Gastroesophageal sphincter (tissue), 3 donors: Measurements from ENCODE around the gene SLC26A4.

Experiments used
- EP300 ChIP-seq: sonication (generic); formaldehyde crosslinking; IDR thresholded peaks from one replicate; pipeline ENCODE4 v1.6.1; 2017; ENCODE audit warnings: antibody characterized with exemption, mild to moderate bottlenecking
- POLR2A ChIP-seq, 2 donors: fragments of 450-650 bp; IDR thresholded peaks; one replicate each; pipeline ENCODE4 v1.6.1; 2017; ENCODE audit warnings: antibody characterized with exemption in 2 of 2, mild to moderate bottlenecking in 2 of 2, moderate library complexity in 1 of 2
- TF ChIP-seq, protein P1 (sequence below), 4 experiments: fragments of 200-600 bp in 2 of 4; fragments of 450-650 bp in 2 of 4; sonication (generic) in 1 of 4; IDR thresholded peaks; one replicate each; pipeline ENCODE4 v1.5.1; 2017 to 2019; ENCODE audit warnings: antibody characterized with exemption in 4 of 4, mild to moderate bottlenecking in 2 of 4, moderate library complexity in 2 of 4

DNA sequence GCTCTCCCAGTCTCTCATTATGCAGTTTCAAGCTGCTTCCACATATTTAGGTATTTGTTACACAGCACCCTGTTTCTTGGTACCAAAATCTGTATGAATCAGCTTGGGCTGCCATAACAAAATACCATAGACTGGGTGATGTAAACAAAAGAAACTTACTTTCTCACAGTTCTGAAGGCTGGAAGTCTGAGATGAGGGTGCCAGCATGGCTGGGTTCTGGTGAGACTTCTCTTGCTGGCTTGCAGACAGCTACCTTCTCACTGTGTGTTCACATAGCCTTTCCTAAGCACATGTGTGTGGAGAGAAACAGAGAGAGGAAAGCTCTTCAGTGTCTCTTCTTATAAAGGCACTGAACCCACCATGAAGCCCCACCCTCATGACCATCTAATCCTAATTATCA, 67.6 kb downstream of the SLC26A4 start:
- no peak for TF ChIP-seq POLR2A (IDR thresholded peaks at IDR 0.05)
- TF ChIP-seq, protein P1, sequence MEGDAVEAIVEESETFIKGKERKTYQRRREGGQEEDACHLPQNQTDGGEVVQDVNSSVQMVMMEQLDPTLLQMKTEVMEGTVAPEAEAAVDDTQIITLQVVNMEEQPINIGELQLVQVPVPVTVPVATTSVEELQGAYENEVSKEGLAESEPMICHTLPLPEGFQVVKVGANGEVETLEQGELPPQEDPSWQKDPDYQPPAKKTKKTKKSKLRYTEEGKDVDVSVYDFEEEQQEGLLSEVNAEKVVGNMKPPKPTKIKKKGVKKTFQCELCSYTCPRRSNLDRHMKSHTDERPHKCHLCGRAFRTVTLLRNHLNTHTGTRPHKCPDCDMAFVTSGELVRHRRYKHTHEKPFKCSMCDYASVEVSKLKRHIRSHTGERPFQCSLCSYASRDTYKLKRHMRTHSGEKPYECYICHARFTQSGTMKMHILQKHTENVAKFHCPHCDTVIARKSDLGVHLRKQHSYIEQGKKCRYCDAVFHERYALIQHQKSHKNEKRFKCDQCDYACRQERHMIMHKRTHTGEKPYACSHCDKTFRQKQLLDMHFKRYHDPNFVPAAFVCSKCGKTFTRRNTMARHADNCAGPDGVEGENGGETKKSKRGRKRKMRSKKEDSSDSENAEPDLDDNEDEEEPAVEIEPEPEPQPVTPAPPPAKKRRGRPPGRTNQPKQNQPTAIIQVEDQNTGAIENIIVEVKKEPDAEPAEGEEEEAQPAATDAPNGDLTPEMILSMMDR (IDR thresholded peaks at IDR 0.05) = no peak
- TF ChIP-seq EP300 = no peak
